Esophagus mucosa (tissue), 1 donor: ENCODE data around the gene SORCS3. TPM values are rescaled to one million over a fixed set of nuclear protein-coding genes. Genes with fewer than 3 reads are reported as not detected.

Experiments
- ATAC-seq: fragments of 200-7000 bp; cut with Tn5 transposase; one replicate; pipeline ENCODE4 v1.9.1; 2020
- total RNA-seq: library from RNA; stranded (reverse); gene quantifications from one replicate; pipeline ENCODE4 v1.2.4, GENCODE V29; 2023
- donor health status: DM: yes; HTN: yes; CAD: no.

SORCS3 gene
- total RNA-seq, 1 donor from 2014 or later: not detected

DNA sequence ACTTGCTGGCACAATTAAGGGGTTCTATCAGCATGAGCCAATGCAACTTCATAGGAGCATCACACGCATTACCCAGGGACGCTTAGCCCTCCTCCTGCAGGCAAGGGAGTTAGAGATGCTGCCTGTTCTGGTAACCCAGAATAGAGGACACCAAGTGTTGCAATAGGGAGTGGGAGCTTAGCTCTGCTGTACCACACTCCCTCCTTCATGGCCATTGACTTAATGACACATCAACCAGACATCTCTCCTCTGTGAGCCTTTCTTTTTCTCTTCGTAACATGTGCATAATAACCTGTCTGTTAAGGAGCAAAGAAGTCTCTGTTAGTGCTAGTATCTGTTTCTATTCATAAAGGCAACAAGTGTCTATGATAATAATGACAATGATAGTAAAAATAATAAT, 282.4 kb downstream of the SORCS3 start:
- no peak for ATAC-seq

DNA sequence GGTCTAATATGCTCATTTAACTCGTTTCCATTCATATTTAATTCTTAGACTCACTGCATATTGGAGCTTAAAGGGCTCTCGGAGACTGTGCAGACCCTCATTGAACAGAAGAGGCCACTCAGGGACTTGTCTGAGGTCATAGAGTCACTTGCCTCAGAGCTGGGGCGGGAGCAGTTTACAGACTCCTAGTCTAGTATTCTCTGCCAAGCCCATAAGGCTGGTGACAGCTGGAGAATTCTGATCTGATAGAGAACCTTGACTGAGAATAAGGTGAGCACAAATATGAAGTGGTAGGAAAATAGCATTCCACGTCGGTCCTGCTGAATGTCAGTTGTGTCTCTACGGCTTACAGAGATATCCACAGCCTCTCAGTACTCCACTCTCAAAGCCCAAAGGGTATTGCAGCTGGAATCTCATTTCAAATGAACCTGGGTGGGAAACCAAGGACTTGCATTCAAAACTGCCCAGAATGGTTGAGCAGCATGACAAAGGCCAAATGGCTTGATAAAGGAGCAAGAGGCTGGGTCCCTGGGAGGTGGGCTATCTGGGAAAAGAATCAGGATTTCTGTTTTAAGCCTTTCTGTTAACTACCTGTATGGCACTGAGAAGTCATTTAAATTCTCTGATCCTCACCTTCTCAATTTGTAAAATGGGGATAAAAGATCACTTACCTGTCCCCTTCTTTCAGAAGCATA, 283.2 kb downstream of the SORCS3 start:
- ATAC-seq: no peak

DNA sequence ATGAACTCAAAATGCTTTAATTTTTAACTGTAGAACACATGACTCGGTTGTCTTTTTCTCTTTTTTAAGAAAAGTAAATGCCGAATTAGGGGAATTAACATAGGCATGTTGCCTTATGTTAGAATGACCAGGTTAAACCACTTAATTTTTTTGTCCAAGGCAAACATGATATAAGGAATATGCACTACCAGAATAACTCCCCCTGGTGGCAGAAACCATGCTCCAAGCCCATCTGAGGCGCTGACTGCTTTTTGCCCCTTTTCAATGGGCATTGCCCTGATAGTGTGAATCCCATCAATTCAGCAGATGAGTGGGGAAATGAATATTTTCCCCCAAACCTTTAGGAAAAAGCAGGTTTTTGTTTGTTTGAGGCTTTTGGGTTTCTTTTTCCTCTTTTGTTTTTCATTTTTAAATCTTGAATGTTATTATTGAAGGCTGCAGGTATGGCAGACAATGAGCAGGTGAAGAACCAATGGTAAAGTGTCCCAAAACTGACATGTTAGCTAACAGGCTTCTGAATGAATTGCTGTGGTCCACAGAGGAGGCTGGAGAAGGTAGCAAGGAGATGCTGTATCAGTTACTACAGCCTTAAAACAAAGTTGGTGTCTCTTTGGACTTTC, 284.3 kb downstream of the SORCS3 start:
- ATAC-seq: no peak

DNA sequence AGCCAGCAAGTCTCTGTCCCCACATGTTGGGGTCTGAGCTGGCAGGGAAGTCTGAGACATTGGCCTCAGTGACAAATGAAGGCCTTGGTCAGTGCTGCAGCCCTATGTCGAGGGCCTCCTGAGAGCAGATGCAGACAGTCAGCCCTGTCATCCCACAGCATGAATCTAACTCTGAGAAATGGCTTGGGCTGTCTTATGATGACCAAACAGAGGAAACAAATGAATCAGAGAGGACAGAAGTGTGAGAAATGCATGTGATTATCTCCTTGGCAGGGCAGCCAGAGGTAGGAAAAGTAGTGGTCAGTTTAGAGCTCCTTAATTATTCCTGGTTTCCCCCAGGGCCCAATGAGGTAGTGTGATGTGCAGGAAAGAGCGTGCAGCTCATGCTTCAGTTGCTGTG, 287.6 kb downstream of the SORCS3 start:
- no peak for ATAC-seq

DNA sequence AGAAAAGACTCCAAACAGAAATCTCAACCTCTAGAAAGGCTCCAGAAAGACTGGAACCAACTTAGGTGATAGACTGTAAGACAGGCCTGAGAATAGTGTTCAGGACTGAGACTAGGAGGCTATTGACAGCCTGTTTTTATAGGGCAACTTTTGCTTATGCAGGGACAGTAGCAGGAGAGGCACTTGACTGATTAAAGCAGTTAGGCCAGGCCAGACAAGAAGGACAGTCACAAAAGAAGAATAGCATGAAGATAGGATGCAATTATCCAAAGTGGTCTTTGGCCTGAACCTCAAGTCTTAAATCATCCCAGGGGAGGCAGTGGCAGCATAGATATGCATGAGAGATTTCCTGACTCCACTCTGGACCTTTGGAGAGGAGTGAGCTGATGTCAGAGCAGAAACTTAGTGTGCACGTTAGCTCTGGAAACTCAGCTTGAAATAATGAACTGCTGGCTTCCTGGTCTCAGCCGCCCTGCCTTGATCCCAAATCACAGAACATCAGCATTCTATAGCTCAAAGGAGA, 290.6 kb downstream of the SORCS3 start:
- ATAC-seq: no peak

DNA sequence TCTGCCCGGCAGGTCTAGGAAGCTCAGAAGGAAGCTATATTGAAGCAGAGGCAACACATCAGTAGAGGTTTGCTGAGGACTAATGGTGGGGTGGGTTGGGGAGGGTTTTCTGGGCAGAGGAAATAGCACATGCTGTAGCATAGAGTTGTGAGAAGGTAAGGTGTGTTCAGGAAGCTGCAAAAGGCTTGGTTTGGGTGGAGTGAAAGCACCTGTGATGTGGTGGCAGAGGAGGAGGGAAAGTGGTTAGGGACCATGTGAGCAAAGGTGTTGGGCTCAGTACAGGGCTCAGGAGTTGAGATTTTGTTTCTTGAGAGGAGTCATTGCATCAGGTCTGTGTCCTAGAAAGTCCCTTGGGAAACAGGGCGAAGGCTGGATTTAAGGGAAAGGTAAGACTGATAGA, 294.6 kb downstream of the SORCS3 start:
- no peak for ATAC-seq

DNA sequence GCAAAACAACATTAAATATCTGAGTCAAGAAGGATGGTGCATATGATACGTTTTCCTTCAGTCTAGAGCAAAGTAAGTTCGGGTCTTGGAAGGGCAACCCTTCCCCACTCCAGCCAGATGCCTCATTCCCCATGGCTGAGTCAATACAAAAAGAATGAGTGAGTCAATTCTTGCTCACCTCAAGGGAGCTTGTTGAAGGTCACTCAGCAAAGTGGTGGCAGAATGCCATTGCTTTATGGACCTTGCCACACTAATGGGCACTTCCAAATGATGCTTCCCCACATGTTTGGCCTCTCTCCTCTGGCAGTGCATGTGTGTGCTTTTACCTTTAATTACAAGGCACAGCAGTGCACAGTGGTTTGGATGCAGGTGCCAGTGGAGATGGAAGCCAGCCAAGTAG, 296.5 kb downstream of the SORCS3 start:
- ATAC-seq: no peak

DNA sequence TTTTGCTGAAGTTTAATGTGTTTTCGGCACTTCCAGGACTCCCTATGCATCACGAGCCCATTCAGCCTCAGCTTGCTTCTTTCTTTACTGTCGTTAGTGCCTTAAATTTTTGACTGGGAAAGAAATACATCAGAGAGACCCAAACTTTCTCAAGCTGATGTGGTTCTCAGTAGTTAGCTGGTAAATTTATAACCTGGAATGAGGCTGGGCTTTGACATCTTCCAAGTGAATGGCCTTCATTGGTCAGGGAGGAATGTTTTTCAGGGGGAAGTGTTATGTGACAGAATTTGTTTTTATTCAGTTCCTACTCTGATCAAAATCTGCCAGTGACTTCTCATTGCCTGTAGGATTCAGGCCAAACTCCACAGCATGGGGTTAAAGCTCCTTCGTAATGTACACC, 296.9 kb downstream of the SORCS3 start:
- ATAC-seq: no peak

DNA sequence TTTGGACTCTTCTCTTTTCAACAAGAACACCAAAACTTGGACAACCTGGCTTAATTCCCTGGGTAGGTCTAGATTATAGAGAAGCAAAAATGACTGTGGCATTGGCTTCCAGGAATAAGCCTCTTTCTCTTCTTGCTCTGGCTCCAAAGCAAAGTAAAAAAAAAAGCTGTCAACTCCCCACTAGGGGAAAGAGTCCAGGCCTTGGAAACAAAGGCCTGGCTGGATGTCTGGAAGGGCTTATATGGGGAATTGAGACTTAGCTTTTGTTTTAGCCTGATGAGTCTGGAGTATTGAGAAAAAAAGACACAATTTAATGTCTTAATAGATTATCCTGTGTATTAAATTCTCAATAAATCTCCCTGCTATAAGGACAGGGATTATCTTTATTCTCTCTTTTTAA, 300.6 kb downstream of the SORCS3 start:
- no peak for ATAC-seq

DNA sequence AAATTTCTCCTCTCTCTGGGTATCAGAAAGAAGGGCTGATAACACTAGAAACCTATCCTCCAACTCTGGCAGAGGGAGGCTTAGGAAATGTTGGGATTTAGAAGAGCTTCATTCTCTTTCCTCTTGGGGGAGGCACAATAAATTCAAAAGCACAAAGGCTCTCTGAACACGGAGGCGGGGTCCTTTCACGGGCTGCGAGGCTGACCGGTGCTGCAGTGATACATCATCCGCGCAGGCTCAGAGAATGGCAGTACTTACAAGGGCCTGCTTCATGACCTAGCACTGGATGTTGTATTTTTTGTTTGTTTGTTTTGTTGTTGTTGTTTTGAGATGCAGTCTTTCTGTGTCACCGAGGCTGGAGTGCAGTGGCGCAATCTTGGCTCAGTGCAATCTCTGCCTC, 306.2 kb downstream of the SORCS3 start:
- ATAC-seq: no peak

DNA sequence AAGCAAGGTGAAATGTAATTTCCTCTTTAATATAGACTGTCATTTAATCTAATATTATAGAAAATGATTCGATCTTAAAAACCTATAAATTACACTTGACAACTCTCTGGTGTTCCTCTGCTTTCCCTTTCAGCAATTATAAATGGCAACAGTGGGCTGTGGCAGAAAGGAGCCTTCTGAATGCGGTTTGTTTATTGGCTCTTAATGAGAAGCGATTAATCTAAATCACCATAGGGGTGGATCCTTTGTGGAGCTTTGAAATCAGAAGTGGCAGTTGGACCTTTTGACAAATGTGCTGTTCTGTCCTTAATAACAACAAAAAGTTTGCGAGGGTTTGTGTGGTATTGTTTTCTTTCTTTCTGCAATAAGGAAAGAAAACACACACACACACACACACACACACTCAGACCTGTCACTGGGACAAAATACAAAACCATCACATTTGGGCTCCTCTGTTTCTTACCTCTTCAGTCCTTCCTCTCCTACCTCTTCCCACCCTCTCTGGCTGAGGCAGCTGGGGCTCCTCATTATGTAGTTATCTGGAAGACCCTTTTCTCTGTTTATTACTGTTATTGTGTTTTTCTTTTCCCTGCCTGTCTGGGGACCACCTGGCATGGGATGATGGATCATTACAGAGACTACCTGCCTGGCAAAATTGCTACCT, 316.2 kb downstream of the SORCS3 start:
- ATAC-seq: no peak

DNA sequence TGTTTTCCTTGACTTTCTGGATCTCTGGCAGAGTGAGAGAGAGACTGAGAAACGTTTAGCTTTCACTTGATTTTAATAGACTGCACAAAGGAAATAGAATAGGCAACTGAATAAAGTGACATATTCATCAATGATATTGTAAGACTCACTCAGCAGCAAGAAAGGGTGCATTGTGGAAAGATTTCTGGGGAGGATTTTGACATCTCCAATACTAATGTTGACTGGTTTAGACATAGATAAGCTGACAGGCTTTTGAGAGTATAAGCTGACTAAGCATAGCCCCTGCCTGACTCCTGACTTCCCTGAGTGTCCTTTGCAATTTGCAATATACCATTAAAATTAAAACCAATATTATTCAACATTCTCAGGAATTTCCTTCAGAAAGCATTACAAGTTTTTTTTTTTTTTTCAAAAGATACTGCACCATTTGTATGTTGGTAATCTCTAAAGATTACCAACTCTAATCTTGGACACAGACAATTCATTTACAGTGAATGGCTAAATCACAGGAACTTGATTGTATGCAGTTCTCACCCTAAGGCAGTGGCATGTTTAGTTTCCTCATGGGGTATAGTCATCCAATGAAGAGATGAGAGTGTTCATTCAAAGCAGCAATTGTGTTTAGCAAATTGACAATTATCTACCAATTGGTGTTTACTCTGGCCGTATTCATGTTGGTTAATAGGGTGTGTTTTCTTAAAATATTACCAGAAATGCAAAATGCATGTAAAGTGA, 325.6 kb downstream of the SORCS3 start:
- no peak for ATAC-seq

DNA sequence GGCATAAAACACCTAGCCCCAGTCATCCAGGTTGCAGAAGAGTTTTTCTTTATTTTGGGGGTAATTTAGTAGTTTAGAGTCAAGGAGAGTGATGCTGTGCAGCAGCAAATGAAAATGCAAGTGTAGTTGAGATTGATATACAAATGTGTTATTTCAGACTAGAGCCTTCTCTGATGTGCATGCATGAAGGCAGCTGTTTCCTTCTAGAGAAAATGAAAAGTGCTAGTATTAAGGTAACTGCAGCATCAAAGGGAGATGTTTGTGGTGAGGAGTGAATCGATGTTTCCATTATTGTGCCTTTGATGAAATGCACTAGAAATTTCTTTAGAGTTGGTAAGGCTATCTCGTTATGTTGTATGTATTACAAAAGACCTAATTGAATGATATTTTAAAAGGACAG, 339.3 kb downstream of the SORCS3 start:
- no peak for ATAC-seq

DNA sequence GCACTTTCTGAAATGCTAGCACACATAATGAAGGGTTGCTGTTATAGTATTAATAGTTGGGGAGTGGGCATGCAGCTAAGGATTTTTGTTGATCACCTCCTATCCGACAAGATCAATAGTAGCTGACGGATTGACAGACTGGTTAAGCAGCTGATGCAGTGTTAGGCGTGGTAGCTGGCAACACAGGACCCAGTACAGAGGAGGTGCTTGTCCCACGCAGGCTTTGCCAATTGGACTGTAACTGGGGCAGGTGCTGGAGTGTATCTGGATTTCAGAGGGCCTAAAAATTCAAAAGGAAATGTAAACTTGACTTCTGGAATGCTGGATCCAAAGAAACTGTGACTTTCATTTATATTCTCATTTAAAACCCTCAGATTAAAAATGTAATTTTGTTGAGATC, 340.9 kb downstream of the SORCS3 start:
- ATAC-seq: no peak

DNA sequence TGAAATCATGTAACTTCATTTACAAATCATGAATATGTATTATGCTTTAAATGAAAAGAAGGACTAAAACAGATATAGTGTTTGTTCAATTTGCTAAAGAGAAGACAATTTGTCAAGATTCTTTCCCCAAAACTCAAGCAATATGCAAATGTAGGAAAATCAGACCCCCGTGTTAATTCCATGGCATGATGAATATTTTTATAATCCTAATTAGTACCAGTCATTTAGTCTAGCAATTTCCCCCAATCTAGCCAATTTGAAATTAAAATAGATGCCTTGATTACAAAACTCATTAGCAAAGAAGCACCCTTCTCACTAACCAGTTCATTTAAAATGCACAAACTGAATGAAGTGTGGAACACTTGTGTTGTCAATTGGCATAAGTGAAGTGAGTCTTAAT, 347.6 kb downstream of the SORCS3 start:
- ATAC-seq: no peak

DNA sequence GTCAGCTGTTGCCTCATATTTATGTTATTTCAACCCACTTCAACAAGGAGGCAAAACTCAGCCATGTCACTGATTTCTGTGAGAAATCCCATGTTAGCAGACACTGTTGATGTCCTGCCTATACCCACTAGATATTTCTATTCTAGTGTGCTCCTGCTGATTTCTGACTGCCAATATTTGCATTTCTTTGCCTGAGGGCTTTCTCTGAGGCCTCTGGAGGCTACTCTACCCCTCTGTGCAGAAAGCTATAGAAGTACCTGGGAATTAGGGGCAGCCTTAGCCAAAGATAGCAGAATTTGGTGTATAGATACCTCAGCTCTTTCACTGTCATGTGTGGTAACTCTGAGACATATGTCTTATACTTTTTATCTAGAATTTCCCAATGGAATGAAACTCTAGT, 348.8 kb downstream of the SORCS3 start:
- ATAC-seq: no peak

DNA sequence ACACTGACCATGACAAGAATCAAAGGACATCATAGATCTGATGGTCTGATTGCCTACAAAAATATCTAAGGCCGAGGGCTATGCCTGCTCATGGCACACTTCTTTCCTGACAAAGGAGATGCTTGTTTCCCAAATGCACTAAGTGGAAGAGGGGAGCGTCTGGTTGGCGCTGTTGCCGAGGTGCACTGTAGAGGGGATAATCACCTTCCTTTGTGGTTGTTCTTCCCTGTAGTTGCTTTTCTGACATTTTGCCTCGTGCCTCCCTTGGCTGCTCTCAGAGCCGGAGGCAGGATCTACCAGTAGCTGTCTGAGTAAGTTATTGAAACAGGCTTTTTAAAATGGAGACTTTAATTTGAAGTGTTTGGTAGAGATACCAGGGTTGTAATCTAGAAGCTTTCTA, 352.0 kb downstream of the SORCS3 start:
- no peak for ATAC-seq

DNA sequence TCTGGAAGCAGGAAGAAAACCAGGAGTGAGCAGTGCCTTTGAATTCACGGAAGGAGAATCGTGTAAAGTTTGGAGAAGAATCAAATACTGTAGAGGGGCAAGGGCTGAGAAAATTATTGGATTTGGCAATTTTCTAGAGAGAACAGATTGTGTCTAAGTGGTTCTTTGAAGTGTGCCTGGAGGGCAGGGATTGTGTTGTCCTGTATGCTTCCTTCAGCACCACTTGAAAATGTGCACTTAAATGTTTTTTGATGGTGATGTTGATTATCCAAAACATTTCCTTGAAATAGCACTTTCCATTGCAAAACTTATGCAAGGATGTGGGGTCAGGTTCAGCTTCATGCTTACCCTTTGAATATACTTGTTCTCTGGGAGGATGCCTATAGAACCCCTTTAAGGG, 360.2 kb downstream of the SORCS3 start:
- no peak for ATAC-seq

DNA sequence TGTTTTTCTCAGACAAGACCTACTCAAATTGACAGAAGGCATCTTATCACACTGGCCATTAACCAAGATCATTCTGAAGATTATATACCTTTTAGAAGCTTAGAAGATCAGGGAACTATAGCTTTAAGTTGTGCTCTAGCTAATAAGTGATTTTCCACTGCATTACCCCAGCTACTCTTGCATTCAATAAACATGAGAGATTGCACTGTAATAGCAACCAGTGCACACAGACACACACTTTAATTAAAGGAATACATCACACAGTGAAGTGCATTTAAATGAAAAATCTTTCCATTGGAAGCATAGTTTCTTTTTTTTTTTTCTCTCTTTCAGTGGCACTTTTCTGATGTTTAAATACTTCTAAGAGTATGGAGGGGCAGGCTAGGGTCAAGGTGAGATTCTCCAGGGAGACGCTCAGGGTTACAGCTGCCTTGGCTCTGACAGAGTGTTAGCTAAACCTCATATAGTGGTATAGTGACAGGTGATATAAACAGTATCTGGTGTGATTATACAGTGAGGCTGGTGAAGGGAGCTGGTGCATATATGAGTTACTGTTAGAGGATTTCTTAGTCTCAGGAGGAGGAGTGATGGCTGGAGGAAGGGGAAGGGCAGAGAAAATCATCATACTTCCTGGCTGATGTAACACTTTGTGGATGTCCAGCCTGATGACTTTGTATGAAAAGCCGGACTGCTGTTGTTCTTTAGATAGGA, 369.5 kb downstream of the SORCS3 start:
- no peak for ATAC-seq

DNA sequence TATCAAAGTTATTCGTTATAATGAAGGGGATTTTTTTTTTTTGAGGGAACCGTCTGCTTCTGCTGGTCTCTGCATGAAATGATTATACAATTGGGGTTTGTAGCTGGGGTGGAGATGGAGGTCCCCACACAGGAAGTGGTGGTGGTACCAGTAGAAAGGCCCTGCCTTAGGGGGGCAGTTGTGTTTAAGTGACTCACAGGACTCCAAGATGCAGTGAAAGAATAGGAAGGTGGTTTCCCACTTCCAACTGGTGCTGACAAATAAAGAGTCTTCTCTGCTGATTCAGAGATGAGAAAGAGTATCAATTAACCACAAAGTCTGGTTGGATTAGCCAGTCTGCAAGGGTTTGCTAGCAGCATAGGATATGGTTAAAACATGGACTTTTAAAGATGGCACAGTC, 376.0 kb downstream of the SORCS3 start:
- ATAC-seq: no peak

DNA sequence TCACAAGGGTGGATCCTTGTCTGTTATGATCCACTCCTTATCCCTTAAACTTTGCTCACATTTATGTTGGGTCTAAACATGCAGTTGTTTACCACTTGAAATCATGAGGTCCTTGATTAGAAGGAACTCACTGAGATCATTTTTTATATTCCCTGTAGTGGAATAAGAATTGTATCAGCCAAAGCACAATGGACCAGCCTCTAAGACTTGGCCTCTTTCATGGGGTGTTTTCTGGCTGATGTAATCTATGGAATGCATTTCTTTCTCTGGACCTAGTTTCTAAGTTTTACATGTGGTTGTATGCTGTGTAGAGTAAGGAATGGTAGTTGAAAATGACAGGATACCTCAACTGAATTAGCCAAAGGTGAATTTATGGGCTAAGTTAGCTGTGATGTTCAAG, 376.6 kb downstream of the SORCS3 start:
- ATAC-seq: no peak
